Ishikawa (cell line): ENCODE measurements around the gene ZNRF2.

ENCODE experiments used
- CEBPB ChIP-seq: IDR thresholded peaks from 2 replicates; pipeline ENCODE4 v1.6.1; 2012
- CREB1 ChIP-seq: IDR thresholded peaks from 2 replicates; pipeline ENCODE4 v1.6.1; 2012; ENCODE audit warnings: low read depth
- EP300 ChIP-seq: IDR thresholded peaks from 2 replicates; pipeline ENCODE4 v1.6.1; 2012; ENCODE audit warnings: borderline replicate concordance
- FOXM1 ChIP-seq: IDR thresholded peaks from 2 replicates; pipeline ENCODE4 v1.6.1; 2012; ENCODE audit warnings: low read depth, borderline replicate concordance
- MAX ChIP-seq: IDR thresholded peaks from 2 replicates; pipeline ENCODE4 v1.6.1; 2012
- NFIC ChIP-seq: IDR thresholded peaks from 2 replicates; pipeline ENCODE4 v1.6.1; 2012
- RAD21 ChIP-seq: IDR thresholded peaks from 2 replicates; pipeline ENCODE4 v1.6.1; 2012; ENCODE audit warnings: low read depth
- TAF1 ChIP-seq: IDR thresholded peaks from 2 replicates; pipeline ENCODE4 v1.6.1; 2012; ENCODE audit warnings: low read depth, mild to moderate bottlenecking
- TCF12 ChIP-seq: IDR thresholded peaks from 2 replicates; pipeline ENCODE4 v1.6.1; 2012; ENCODE audit warnings: low read depth
- TEAD4 ChIP-seq: IDR thresholded peaks from 2 replicates; pipeline ENCODE4 v1.6.1; 2012
- YY1 ChIP-seq: IDR thresholded peaks from 2 replicates; pipeline ENCODE4 v1.6.1; 2012; ENCODE audit warnings: low read depth
- ZBTB7A ChIP-seq: IDR thresholded peaks from 2 replicates; pipeline ENCODE4 v1.6.1; 2012; ENCODE audit warnings: low read depth
- TF ChIP-seq, protein P1 (sequence below): IDR thresholded peaks from 2 replicates; pipeline ENCODE4 v1.6.1; 2012

GRCh38 chr7:30244340-30244739 lies 40.1 kb upstream of the ZNRF2 start:
- TF ChIP-seq CREB1 (no peak), YY1 (no peak), RAD21 (no peak), EP300 (no peak), TCF12 (no peak), MAX (no peak), FOXM1 (no peak), TAF1 (no peak), ZBTB7A (no peak), CEBPB (no peak), NFIC (no peak), TEAD4 (no peak)
- TF ChIP-seq, protein P1, sequence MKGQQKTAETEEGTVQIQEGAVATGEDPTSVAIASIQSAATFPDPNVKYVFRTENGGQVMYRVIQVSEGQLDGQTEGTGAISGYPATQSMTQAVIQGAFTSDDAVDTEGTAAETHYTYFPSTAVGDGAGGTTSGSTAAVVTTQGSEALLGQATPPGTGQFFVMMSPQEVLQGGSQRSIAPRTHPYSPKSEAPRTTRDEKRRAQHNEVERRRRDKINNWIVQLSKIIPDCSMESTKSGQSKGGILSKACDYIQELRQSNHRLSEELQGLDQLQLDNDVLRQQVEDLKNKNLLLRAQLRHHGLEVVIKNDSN = no peak
